Measurements from ENCODE around the gene RNPEPL1. TPM values are rescaled to one million over a fixed set of nuclear protein-coding genes. Genes with fewer than 3 reads are reported as not detected.

RNPEPL1 gene
- total and polyA plus RNA-seq, 2 experiments from 2014 or later, result 6.0 to 21.0 TPM

- no peak overlapping the region for H3K4me3 ChIP-seq
- peaks cover under 1% of the 10 kb centered on the region; the same call in 1 of the 2 replicates for H3K4me1 ChIP-seq (ENCODE audit: insufficient read depth)
- H3K27me3 ChIP-seq (ENCODE audit: insufficient read depth), result no peaks in the 10 kb centered on the region
- no peaks in the 10 kb centered on the region for H4K20me1 ChIP-seq (replicated peaks; ENCODE audit: insufficient read depth)
- Mint-ChIP-seq H3K4me3 (no peak overlapping the region), H3K4me1 (0 out of 3 replicates have a peak, but pooled peaks cover 3% of the 10 kb centered on the region), H3K9me3 (peaks cover 21% of the 10 kb centered on the region), H3K27me3 (ENCODE audit: insufficient read depth, low read depth, poor library complexity) (peaks cover 7% of the 10 kb centered on the region), H3K27ac (no peak overlapping the region), H3K36me3 (ENCODE audit: low read depth) (peaks cover 30% of the 10 kb centered on the region)
- DNase-seq (ENCODE audit: low spot score) (no peak), ATAC-seq (no peak)
- H3K27ac ChIP-seq (ENCODE audit: low read depth), result no peak overlapping the region
- no peaks in the 10 kb centered on the region for H3K36me3 ChIP-seq (ENCODE audit: insufficient read depth)
- no peaks in the 10 kb centered on the region for H3F3A ChIP-seq (replicated peaks; ENCODE audit: low read depth)
- H3K4me2 ChIP-seq, result no peak overlapping the region
- no peak for TF ChIP-seq REST (IDR thresholded peaks at IDR 0.05; ENCODE audit: unreplicated experiment)
- no peak for TF ChIP-seq EZH2 (IDR thresholded peaks at IDR 0.05; ENCODE audit: low read depth, unreplicated experiment)
- TF ChIP-seq ETS1 (IDR thresholded peaks at IDR 0.05), result no peak
- TF ChIP-seq CTCF (conservative IDR thresholded peaks at IDR 0.05; ENCODE audit: low read depth in 2 of 2), result no peak
- TF ChIP-seq CREB1 (CRISPR knock-in tag; IDR thresholded peaks at IDR 0.05; ENCODE audit: low read depth), result no peak
- TF ChIP-seq POLR2AphosphoS5 (IDR thresholded peaks at IDR 0.05; ENCODE audit: low read depth), result no peak
- no peak for TF ChIP-seq JUNB (IDR thresholded peaks at IDR 0.05; ENCODE audit: unreplicated experiment)
- TF ChIP-seq ZNF462 (CRISPR knock-in tag; IDR thresholded peaks at IDR 0.05), result no peak
- TF ChIP-seq ZNF331 (CRISPR knock-in tag; IDR thresholded peaks at IDR 0.05; ENCODE audit: low read depth), result no peak
- no peak for TF ChIP-seq ZNF114 (CRISPR knock-in tag; IDR thresholded peaks at IDR 0.05)
- no peak for TF ChIP-seq STAT1 (IDR thresholded peaks at IDR 0.05; ENCODE audit: unreplicated experiment)
- no peak for TF ChIP-seq EZH2phosphoT487 (IDR thresholded peaks at IDR 0.05; ENCODE audit: unreplicated experiment)
- TF ChIP-seq NANOG (IDR thresholded peaks at IDR 0.05; ENCODE audit: borderline replicate concordance), result no peak
- H3K79me2 ChIP-seq (replicated peaks; ENCODE audit: insufficient read depth), result no peaks in the 10 kb centered on the region
- no peak overlapping the region for H2AFZ ChIP-seq
- no peaks in the 10 kb centered on the region for H3K9me2 ChIP-seq (ENCODE audit: insufficient read depth)
These were observed 16.5 kb upstream of the RNPEPL1 start for GRCh38 chr2:240551811-240552210.
